PC-9 (cell line): Measurements from ENCODE around the gene USP17L5. TPM values are rescaled to one million over a fixed set of nuclear protein-coding genes. Genes with fewer than 3 reads are reported as not detected.
"Not testable (repeated sequence)": the region's sequence is repeated elsewhere in the genome, so short reads cannot be mapped to it uniquely, and the experiment has no call there.

Source experiments
- BruUV-seq: library from RNA; stranded (reverse); fragments of 400-500 nt; replicated peaks from 2 replicates; lab custom pipeline; 2021; lab: Mats Ljungman, UMichigan
- CTCF ChIA-PET: fragments of 300-600 bp; sonication (Branson Sonifier 250); formaldehyde crosslinking; loops from one replicate; lab custom pipeline; 2022; ENCODE audit warnings: antibody characterized with exemption; lab: Charles Lee
- POLR2A ChIA-PET: fragments of 300-600 bp; sonication (Branson Sonifier 250); formaldehyde crosslinking; loops from one replicate; lab custom pipeline; 2022; ENCODE audit warnings: antibody characterized with exemption; ENCODE audit not compliant: unreplicated experiment; lab: Charles Lee
- DNase-seq, 2 experiments: peaks; one replicate each; pipeline versions ENCODE4 v3.0.0 to v3.0.0-alpha.2; 2015 to 2022; ENCODE audit warnings: mixed read lengths in 1 of 2
- H2AFZ ChIP-seq: fragments of 200-600 bp; sonication (generic); 2 replicates; pipeline ENCODE4 v1.8.1; 2017; ENCODE audit warnings: antibody characterized with exemption
- H3F3A ChIP-seq: fragments of 200-600 bp; sonication (generic); 2 replicates; pipeline ENCODE4 v1.8.1; 2017; ENCODE audit warnings: antibody characterized with exemption, mild to moderate bottlenecking, low read depth; ENCODE audit not compliant: insufficient read depth
- H3K27ac ChIP-seq: fragments of 200-600 bp; sonication (generic); 2 replicates; pipeline ENCODE4 v1.6.1; 2016; ENCODE audit warnings: mixed run types
- H3K27me3 ChIP-seq: fragments of 200-600 bp; sonication (generic); 2 replicates; pipeline ENCODE4 v1.6.1; 2016; ENCODE audit warnings: low read depth, mixed run types; ENCODE audit not compliant: insufficient read depth
- H3K36me3 ChIP-seq: fragments of 200-600 bp; sonication (generic); 2 replicates; pipeline ENCODE4 v1.6.1; 2016; ENCODE audit warnings: low read depth, mixed run types
- H3K4me1 ChIP-seq: fragments of 200-600 bp; sonication (generic); replicated peaks from 2 replicates; pipeline ENCODE4 v1.6.1; 2016; ENCODE audit warnings: mixed run types; ENCODE audit not compliant: insufficient read depth
- H3K4me2 ChIP-seq: fragments of 200-600 bp; sonication (generic); 2 replicates; pipeline ENCODE4 v1.6.1; 2017; ENCODE audit warnings: mixed run types
- H3K4me3 ChIP-seq: fragments of 200-600 bp; sonication (generic); 2 replicates; pipeline ENCODE4 v1.6.1; 2016; ENCODE audit warnings: mixed run types
- H3K79me2 ChIP-seq: fragments of 200-600 bp; sonication (generic); 2 replicates; pipeline ENCODE4 v1.6.1; 2017; ENCODE audit warnings: low read depth, mixed run types
- H3K9me2 ChIP-seq: fragments of 200-600 bp; sonication (generic); 2 replicates; pipeline ENCODE4 v1.8.1; 2017; ENCODE audit warnings: mild to moderate bottlenecking; ENCODE audit not compliant: insufficient read depth
- H3K9me3 ChIP-seq: fragments of 200-600 bp; sonication (generic); 2 replicates; pipeline ENCODE4 v1.8.1; 2016; ENCODE audit warnings: low read depth; ENCODE audit not compliant: insufficient read depth
- H4K20me1 ChIP-seq: fragments of 200-600 bp; sonication (generic); 2 replicates; pipeline ENCODE4 v1.8.1; 2017; ENCODE audit not compliant: insufficient read depth
- CTCF ChIP-seq: fragments of 200-600 bp; sonication (generic); conservative IDR thresholded peaks from 2 replicates; pipeline ENCODE4 v1.6.1; 2017; ENCODE audit warnings: mixed run types, antibody characterized with exemption, mild to moderate bottlenecking, moderate library complexity
- intact Hi-C: fragments of 100-400 bp; cut with micrococcal nuclease; formaldehyde crosslinking; loops from one replicate; pipeline ENCODE4 v1.10.0; 2022; ENCODE audit not compliant: unreplicated experiment
- total RNA-seq: library from RNA; stranded (reverse); gene quantifications from 2 replicates; pipeline ENCODE4 v1.2.3, GENCODE V29; 2021

Gene USP17L5
- total RNA-seq, 1 experiment from 2014 or later, result not detected

DNA sequence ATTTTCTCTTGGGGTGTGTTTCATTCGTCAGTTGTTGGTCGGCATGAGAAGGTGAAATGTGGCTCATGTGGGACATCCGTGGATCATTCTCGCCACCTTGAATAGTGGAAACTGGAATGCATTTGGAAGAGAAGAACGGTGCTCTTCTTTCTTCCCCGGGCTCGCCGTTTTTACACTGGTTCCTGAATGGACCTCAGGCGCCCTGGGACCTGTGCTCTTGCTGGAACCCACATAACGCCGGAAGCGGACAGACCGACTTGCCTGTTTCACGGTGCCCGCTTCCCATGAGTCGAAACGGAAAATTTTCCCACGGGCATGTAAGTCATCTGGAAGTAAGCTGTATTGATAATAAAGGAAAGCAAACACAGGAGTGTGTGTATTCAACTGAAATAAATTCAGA, 11.7 kb downstream of the USP17L5 start:
- H3K4me2 ChIP-seq, H2AFZ ChIP-seq, H3K36me3 ChIP-seq, H3K4me3 ChIP-seq, DNase-seq, H4K20me1 ChIP-seq, CTCF ChIA-PET, H3K27ac ChIP-seq, BruUV-seq, H3K27me3 ChIP-seq, H3K79me2 ChIP-seq, POLR2A ChIA-PET, H3K4me1 ChIP-seq, H3F3A ChIP-seq, intact Hi-C loops, H3K9me2 ChIP-seq, H3K9me3 ChIP-seq: not testable (repeated sequence)

DNA sequence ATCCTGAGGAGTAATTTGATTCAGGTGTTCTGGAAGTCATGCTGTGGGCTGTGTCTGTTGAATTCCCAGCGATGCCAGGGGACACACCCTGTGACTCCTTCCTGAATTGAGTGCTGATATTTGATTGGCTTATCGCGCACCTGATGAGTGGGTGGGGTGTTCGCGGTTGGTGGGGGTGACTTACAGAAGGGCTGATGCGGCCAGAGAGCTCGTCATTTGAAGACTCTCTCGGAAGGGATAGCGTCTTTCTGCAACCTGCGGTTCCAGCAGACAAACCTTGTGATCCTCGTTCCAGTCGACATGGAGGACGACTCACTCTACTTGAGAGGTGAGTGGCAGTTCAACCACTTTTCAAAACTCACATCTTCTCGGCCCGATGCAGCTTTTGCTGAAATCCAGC, 14.1 kb downstream of the USP17L5 start, which contains the start of gene USP17L29:
Gene USP17L29 (plus strand): TSS at position 301 of the 400 bp plus-strand sequence. CDS start 0 bp downstream, at position 301.
- H3K27ac ChIP-seq, H3K36me3 ChIP-seq, H2AFZ ChIP-seq, POLR2A ChIA-PET, H3K4me2 ChIP-seq, H3K9me2 ChIP-seq, H3F3A ChIP-seq, intact Hi-C loops, H3K79me2 ChIP-seq, H3K4me1 ChIP-seq, H3K9me3 ChIP-seq, CTCF ChIA-PET, BruUV-seq, DNase-seq, H3K4me3 ChIP-seq, H3K27me3 ChIP-seq, H4K20me1 ChIP-seq: not testable (repeated sequence)

GRCh38 chr4:9362829-9363228, 23.6 kb downstream of the USP17L5 start, which contains the start of gene USP17L30:
USP17L30 (plus strand) TSS chr4:9363129; CDS start chr4:9363129, 0 bp downstream.
- DNase-seq, H4K20me1 ChIP-seq, H3K27me3 ChIP-seq, H3K27ac ChIP-seq, H3K9me2 ChIP-seq, H2AFZ ChIP-seq, H3K9me3 ChIP-seq, H3F3A ChIP-seq, POLR2A ChIA-PET, BruUV-seq, CTCF ChIA-PET, H3K4me2 ChIP-seq, H3K36me3 ChIP-seq, intact Hi-C loops, H3K4me3 ChIP-seq, H3K79me2 ChIP-seq, H3K4me1 ChIP-seq: not testable (repeated sequence)

GRCh38 chr4:9379881-9380280, 40.7 kb downstream of the USP17L5 start:
- H3K36me3 ChIP-seq, H3K79me2 ChIP-seq, BruUV-seq, H2AFZ ChIP-seq, H3F3A ChIP-seq, H3K9me3 ChIP-seq, DNase-seq, H3K27ac ChIP-seq, H3K4me3 ChIP-seq, H3K4me2 ChIP-seq, CTCF ChIA-PET, H3K4me1 ChIP-seq, POLR2A ChIA-PET, H3K9me2 ChIP-seq, intact Hi-C loops, H3K27me3 ChIP-seq, H4K20me1 ChIP-seq: not testable (repeated sequence)

- H2AFZ ChIP-seq, H3K4me2 ChIP-seq, H3K27me3 ChIP-seq, CTCF ChIA-PET, H3K4me3 ChIP-seq, BruUV-seq, H3K9me3 ChIP-seq, POLR2A ChIA-PET, H3K36me3 ChIP-seq, H3K4me1 ChIP-seq, intact Hi-C loops, H3K9me2 ChIP-seq, H3F3A ChIP-seq, H4K20me1 ChIP-seq, H3K79me2 ChIP-seq, H3K27ac ChIP-seq: not testable (repeated sequence)
- TF ChIP-seq CTCF, result peak; percentile 58
- DNase-seq, result peak in 1 of 2 experiments; percentile 19
These were observed 41.9 kb downstream of the USP17L5 start for GRCh38 chr4:9381012-9381534.
